K562 (cell line): ENCODE results near the gene ITGAL. TPM values are rescaled to one million over a fixed set of nuclear protein-coding genes. Genes with fewer than 3 reads are reported as not detected.

Source experiments
- ATAC-seq: fragments of 200-7000 bp; cut with Tn5 transposase; 3 replicates; pipeline ENCODE4 v1.9.1; 2020; ENCODE audit warnings: moderate library complexity
- BruUV-seq: library from RNA; stranded (reverse); fragments of 400-500 nt; replicated peaks from 2 replicates; lab custom pipeline; 2021; lab: Mats Ljungman, UMichigan
- CTCF ChIA-PET: fragments of 300-600 bp; formaldehyde crosslinking; extraction: SDS; loops from one replicate; lab custom pipeline; 2021; ENCODE audit warnings: low intra/inter-chr PET ratio; lab: Yijun Ruan, JAX
- POLR2A ChIA-PET: fragments of 300-600, 350-650 bp; sonication (Branson Sonifier 250); formaldehyde crosslinking; extraction: SDS; loops from one replicate; lab custom pipeline; 2021; ENCODE audit warnings: antibody characterized with exemption, inconsistent platforms; lab: Yijun Ruan, JAX
- DNase-seq, 4 experiments: peaks; one replicate each; pipeline versions ENCODE4 v3.0.0 to v3.0.0-alpha.2; 2011 to 2018; ENCODE audit warnings: low spot score in 3 of 4, mixed read lengths in 3 of 4; ENCODE audit errors: extremely low read depth in 1 of 4
- FAIRE-seq: peaks from 2 replicates; lab custom pipeline; 2011; peaks lifted over from hg19 to GRCh38; lab: Jason Lieb, UNC
- H2AFZ ChIP-seq: 2 replicates; pipeline ENCODE4 v1.6.0; 2011; ENCODE audit warnings: low read depth, low read length, control low read depth, inconsistent platforms
- H3K27ac ChIP-seq: fragments of 200-600 bp; 3 replicates; pipeline ENCODE4 v1.8.0; 2011; ENCODE audit warnings: low read depth, mild to moderate bottlenecking, control low read depth, inconsistent platforms, low read length, moderate library complexity, mixed read lengths; ENCODE audit errors: extremely low read depth
- H3K27me3 ChIP-seq, 2 experiments: fragments of 300-600 bp in 1 of 2; 2 replicates in 1 of 2; 3 replicates in 1 of 2; pipeline versions ENCODE4 v1.6.0 to v1.8.0; 2011; ENCODE audit warnings: inconsistent platforms in 2 of 2, low read length in 2 of 2, mild to moderate bottlenecking in 1 of 2, mixed read lengths in 1 of 2, moderate library complexity in 1 of 2; ENCODE audit not compliant: control insufficient read depth in 2 of 2, insufficient read depth in 2 of 2
- H3K36me3 ChIP-seq: fragments of 300-600 bp; 3 replicates; pipeline ENCODE4 v1.8.0; 2011; ENCODE audit warnings: mild to moderate bottlenecking, low read length, inconsistent platforms; ENCODE audit not compliant: control insufficient read depth, insufficient read depth
- H3K4me1 ChIP-seq, 2 experiments: fragments of 200-600 bp in 1 of 2; replicated peaks in 1 of 2; 2 replicates in 1 of 2; 3 replicates in 1 of 2; pipeline versions ENCODE4 v1.5.1 to v1.8.0; 2011; ENCODE audit warnings: inconsistent platforms in 2 of 2, low read length in 2 of 2, mild to moderate bottlenecking in 1 of 2, mixed read lengths in 1 of 2, moderate library complexity in 1 of 2; ENCODE audit not compliant: control insufficient read depth in 2 of 2, insufficient read depth in 2 of 2
- H3K4me2 ChIP-seq: 2 replicates; pipeline ENCODE4 v1.6.1; 2011; ENCODE audit warnings: low read length, control low read depth, inconsistent platforms, mixed read lengths; ENCODE audit not compliant: insufficient read depth
- H3K4me3 ChIP-seq: fragments of 200-600 bp; sonication (generic), shearing (Covaris generic); 2 replicates; pipeline ENCODE4 v1.5.1; 2016; ENCODE audit warnings: control low read depth, inconsistent platforms
- H3K79me2 ChIP-seq: fragments of 200-600 bp; 3 replicates; pipeline ENCODE4 v1.8.0; 2011; ENCODE audit warnings: low read length, inconsistent platforms; ENCODE audit not compliant: control insufficient read depth, insufficient read depth
- H3K9ac ChIP-seq, 2 experiments: 2 replicates each; pipeline versions ENCODE4 v1.6.0 to v1.6.1; 2011; ENCODE audit warnings: low read depth in 2 of 2, low read length in 2 of 2, control low read depth in 1 of 2, inconsistent platforms in 1 of 2, mild to moderate bottlenecking in 1 of 2, mixed read lengths in 1 of 2; ENCODE audit not compliant: insufficient read depth in 1 of 2
- H3K9me1 ChIP-seq: one replicate; pipeline ENCODE4 v1.6.0; 2011; ENCODE audit warnings: inconsistent platforms, mild to moderate bottlenecking, low read length, moderate library complexity; ENCODE audit not compliant: control insufficient read depth, insufficient read depth
- H3K9me3 ChIP-seq: replicated peaks from 2 replicates; pipeline ENCODE4 v1.5.1; 2011; ENCODE audit warnings: low read depth, low read length, inconsistent platforms; ENCODE audit not compliant: control insufficient read depth, insufficient read depth
- H4K20me1 ChIP-seq: replicated peaks from 2 replicates; pipeline ENCODE4 v1.6.1; 2011; ENCODE audit warnings: low read length, inconsistent platforms, mixed read lengths; ENCODE audit not compliant: control insufficient read depth, insufficient read depth
- CXXC5 ChIP-seq: fragments of 250-450 bp; sonication (Bioruptor Pico); IDR thresholded peaks from 2 replicates; pipeline ENCODE4 v1.8.0; 2022; ENCODE audit warnings: inconsistent platforms, mild to moderate bottlenecking, moderate library complexity
- EP400 ChIP-seq: fragments of 450-650 bp; IDR thresholded peaks from 2 replicates; pipeline ENCODE4 v1.6.1; 2017; ENCODE audit warnings: antibody characterized with exemption, mild to moderate bottlenecking, moderate library complexity
- MECOM ChIP-seq: fragments of 250-450 bp; sonication (Bioruptor Pico); IDR thresholded peaks from 2 replicates; pipeline ENCODE4 v1.8.0; 2022; ENCODE audit warnings: inconsistent platforms
- NCOA2 ChIP-seq, 2 experiments: fragments of 450-650 bp; IDR thresholded peaks; 2 replicates each; pipeline ENCODE4 v1.6.1; 2018; ENCODE audit warnings: mild to moderate bottlenecking in 2 of 2, moderate library complexity in 1 of 2; ENCODE audit not compliant: partially characterized antibody in 2 of 2
- RFX7 ChIP-seq: fragments of 250-450 bp; sonication (Bioruptor Pico); IDR thresholded peaks from 2 replicates; pipeline ENCODE4 v1.5.1; 2021; ENCODE audit warnings: mild to moderate bottlenecking
- SRF ChIP-seq, 2 experiments: fragments of 250-450, 450-650 bp in 1 of 2; sonication (Bioruptor Pico) in 1 of 2; sonication (generic) in 1 of 2; formaldehyde crosslinking; IDR thresholded peaks; 2 replicates each; pipeline versions ENCODE4 v1.5.0 to v1.5.1; 2020 to 2022; ENCODE audit warnings: mild to moderate bottlenecking in 1 of 2, missing genetic modification reagents in 1 of 2
- TSC22D4 ChIP-seq: fragments of 450-650 bp; IDR thresholded peaks from 2 replicates; pipeline ENCODE4 v1.6.1; 2016; ENCODE audit warnings: missing genetic modification characterization, missing biosample characterization, control low read depth
- ZFX ChIP-seq: sonication (generic); formaldehyde crosslinking; IDR thresholded peaks from 2 replicates; pipeline ENCODE4 v1.8.0; 2022; ENCODE audit warnings: mild to moderate bottlenecking, missing genetic modification reagents, moderate library complexity
- ZNF324 ChIP-seq: fragments of 250-450 bp; sonication (Bioruptor Pico); IDR thresholded peaks from 2 replicates; pipeline ENCODE4 v1.4.0; 2020; ENCODE audit warnings: mild to moderate bottlenecking
- WGBS: fragments of 100-300 bp; shearing (Covaris generic); methylation state at CpG from one replicate; pipeline ENCODE4 v1.1.6; 2016; ENCODE audit warnings: low coverage, mixed read lengths; ENCODE audit not compliant: insufficient coverage; ENCODE audit errors: missing lambda C conversion rate; 5-methylcytosine and 5-hydroxymethylcytosine counted together
- in situ Hi-C: fragments of 300-500 bp; cut with MboI; formaldehyde crosslinking; loops from 4 replicates; pipeline ENCODE4 v1.15.0; 2018; ENCODE audit warnings: inconsistent platforms, mixed read lengths
- intact Hi-C: fragments of 100-400 bp; cut with micrococcal nuclease; formaldehyde crosslinking; loops from 2 replicates; pipeline ENCODE4 v1.14.2; 2022
- polyA plus RNA-seq, 8 experiments: library from polyadenylated mRNA; depleted of rRNA in 4 of 8; stranded (reverse) in 5 of 8; unstranded in 3 of 8; fragments of >200 nt; fragmentation: Nextera tagmentation in 2 of 8; fragmentation: Illumina TruSeq in 1 of 8; extraction: Ambion mirVana in 2 of 8; extraction: Trizol in 1 of 8; gene quantifications; 2 replicates each; pipeline versions ENCODE4 v1.2.1 to v1.2.3, GENCODE V29; 2011 to 2014; ENCODE audit warnings: inconsistent platforms in 1 of 8, missing spikeins in 1 of 8
- total RNA-seq, 7 experiments: library from RNA; depleted of rRNA in 6 of 7; stranded (reverse); fragments of >200 nt in 6 of 7; fragmentation: Illumina TruSeq in 2 of 7; extraction: Trizol in 2 of 7; gene quantifications; 2 replicates each; pipeline versions ENCODE4 v1.2.1 to v1.2.3, GENCODE V29; 2011 to 2021; ENCODE audit warnings: low replicate concordance in 1 of 7
- TF ChIP-seq, protein P1 (sequence below): fragments of 450-650 bp; IDR thresholded peaks from 2 replicates; pipeline ENCODE4 v1.6.1; 2016; ENCODE audit warnings: missing biosample characterization, missing genetic modification characterization
- TF ChIP-seq, protein P2 (sequence below): sonication (generic); formaldehyde crosslinking; IDR thresholded peaks from 2 replicates; pipeline ENCODE4 v1.8.1; 2022; ENCODE audit warnings: missing genetic modification reagents

The ITGAL gene
- total and polyA plus RNA-seq, 9 of the 15 experiments (the other 6 are each of a cell fraction or from before 2014, with no cell fraction given) = 0.01 to 0.53 TPM; not detected in 7

DNA sequence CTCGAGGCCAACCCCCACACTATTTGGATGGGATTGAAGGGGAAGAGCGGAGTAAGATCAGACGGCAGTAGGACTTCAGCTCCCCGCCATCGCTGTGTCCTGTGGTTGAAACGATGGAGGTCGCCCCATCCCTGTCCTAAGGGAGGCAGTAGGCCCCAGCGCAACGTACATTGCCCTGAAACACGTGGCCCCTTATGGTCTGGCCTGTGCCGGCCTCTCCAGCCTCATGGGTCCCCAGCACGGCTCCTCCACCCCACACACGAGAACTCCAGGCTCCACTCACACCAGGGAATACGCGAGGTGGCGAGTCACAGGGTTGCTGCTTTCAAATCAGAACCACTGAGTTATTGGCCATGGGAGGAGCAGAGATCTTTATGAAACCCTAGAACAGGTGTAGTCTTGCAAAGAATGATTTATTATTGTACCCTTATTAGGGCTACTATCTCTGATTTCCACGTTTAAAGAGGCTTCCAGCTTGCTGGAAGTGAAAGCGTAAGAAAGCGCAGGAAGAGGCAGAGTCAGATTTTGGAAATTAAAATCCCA, 42.0 kb upstream of the ITGAL start (continued):
- TF ChIP-seq, protein P1, sequence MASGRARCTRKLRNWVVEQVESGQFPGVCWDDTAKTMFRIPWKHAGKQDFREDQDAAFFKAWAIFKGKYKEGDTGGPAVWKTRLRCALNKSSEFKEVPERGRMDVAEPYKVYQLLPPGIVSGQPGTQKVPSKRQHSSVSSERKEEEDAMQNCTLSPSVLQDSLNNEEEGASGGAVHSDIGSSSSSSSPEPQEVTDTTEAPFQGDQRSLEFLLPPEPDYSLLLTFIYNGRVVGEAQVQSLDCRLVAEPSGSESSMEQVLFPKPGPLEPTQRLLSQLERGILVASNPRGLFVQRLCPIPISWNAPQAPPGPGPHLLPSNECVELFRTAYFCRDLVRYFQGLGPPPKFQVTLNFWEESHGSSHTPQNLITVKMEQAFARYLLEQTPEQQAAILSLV = no peak; the same call in 1 of the 2 replicates
- TF ChIP-seq EP400 (peak; percentile 70), CXXC5 (CRISPR knock-in tag) (peak; percentile 23), SRF (CRISPR knock-in tag; IDR thresholded peaks at IDR 0.05) (no peak), RFX7 (CRISPR knock-in tag) (no peak), NCOA2 (IDR thresholded peaks at IDR 0.05; ENCODE audit: partially characterized antibody in 2 of 2) (no peak)
- TF ChIP-seq, protein P2, sequence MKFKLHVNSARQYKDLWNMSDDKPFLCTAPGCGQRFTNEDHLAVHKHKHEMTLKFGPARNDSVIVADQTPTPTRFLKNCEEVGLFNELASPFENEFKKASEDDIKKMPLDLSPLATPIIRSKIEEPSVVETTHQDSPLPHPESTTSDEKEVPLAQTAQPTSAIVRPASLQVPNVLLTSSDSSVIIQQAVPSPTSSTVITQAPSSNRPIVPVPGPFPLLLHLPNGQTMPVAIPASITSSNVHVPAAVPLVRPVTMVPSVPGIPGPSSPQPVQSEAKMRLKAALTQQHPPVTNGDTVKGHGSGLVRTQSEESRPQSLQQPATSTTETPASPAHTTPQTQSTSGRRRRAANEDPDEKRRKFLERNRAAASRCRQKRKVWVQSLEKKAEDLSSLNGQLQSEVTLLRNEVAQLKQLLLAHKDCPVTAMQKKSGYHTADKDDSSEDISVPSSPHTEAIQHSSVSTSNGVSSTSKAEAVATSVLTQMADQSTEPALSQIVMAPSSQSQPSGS (CRISPR knock-in tag) = no peak

DNA sequence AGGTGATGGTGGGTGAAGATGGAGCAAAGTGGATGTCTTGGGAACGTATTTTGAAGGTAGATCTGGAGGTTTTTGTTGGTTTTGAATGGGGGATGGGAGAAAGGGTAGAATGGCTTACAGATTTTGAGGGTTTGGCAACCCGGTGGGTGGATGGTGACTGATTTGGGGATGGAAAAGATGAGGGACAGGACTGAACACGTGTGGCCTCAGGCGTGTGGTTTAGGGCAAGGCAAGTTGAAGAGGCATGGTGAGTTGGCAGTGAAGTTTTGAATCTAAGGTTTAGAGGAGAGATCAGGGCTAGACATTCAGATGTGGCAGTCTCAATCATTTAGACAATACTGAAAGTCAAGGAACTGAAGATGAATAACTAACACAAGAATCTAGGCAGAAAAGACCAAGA, 37.7 kb upstream of the ITGAL start:
- no peaks in the 10 kb centered on the region for H3K9me3 ChIP-seq
- WGBS = 15% methylated on average over 4 of the region's 4 CpGs
- H3K9me1 ChIP-seq = no peaks in the 10 kb centered on the region
- H3K27me3 ChIP-seq = no peaks in the 10 kb centered on the region
- FAIRE-seq (no peak), DNase-seq (no peak), ATAC-seq (no peak)
- H3K27ac ChIP-seq = no peak overlapping the region
- H3K4me1 ChIP-seq = peaks cover 4 to 7% of the 10 kb centered on the region in 2 experiments
- H2AFZ ChIP-seq = no peak overlapping the region
- peaks cover under 1% of the 10 kb centered on the region for H3K79me2 ChIP-seq
- POLR2A ChIA-PET = interaction anchor here (0.9 kb wide), 1 partner anchor 120 kb away, joined by 3 read pairs; no protein-coding TSS in a partner anchor
- BruUV-seq = no TSS peak
- H4K20me1 ChIP-seq = no peaks in the 10 kb centered on the region
- TF ChIP-seq MECOM (no peak), ZNF324 (no peak), TSC22D4 (tag) (peak; percentile 43; the same call in 1 of the 2 replicates), ZFX (CRISPR knock-in tag) (no peak)
- TF ChIP-seq, all 486 proteins: peak for 1
- H3K4me3 ChIP-seq = no peak overlapping the region
- H3K36me3 ChIP-seq = no peaks in the 10 kb centered on the region
- H3K4me2 ChIP-seq = no peak overlapping the region
- CTCF ChIA-PET = no interaction called here
- H3K9ac ChIP-seq = no peak overlapping the region
- intact Hi-C loops (no loop called here), in situ Hi-C loops (loop anchor here (10.0 kb wide), 1 partner anchor 190 kb away; no protein-coding TSS in a partner anchor)
